AG10803 (cell line): ENCODE measurements around the gene SGCD.
A peak's percentile ranks its signal among the peaks of the same experiment; 100 is the strongest.

ENCODE experiments used
- DNase-seq: peaks from one replicate; pipeline ENCODE4 v3.0.0; 2010; ENCODE audit warnings: low read depth
- H3K4me3 ChIP-seq: 2 replicates; pipeline ENCODE4 v1.5.1; 2011; ENCODE audit warnings: mild to moderate bottlenecking, low read length, control low read depth
- TF ChIP-seq, protein P1 (sequence below): conservative IDR thresholded peaks from 2 replicates; pipeline ENCODE4 v1.5.1; 2011; ENCODE audit warnings: mild to moderate bottlenecking, low read length, control low read depth, inconsistent platforms

Gene SGCD

DNA sequence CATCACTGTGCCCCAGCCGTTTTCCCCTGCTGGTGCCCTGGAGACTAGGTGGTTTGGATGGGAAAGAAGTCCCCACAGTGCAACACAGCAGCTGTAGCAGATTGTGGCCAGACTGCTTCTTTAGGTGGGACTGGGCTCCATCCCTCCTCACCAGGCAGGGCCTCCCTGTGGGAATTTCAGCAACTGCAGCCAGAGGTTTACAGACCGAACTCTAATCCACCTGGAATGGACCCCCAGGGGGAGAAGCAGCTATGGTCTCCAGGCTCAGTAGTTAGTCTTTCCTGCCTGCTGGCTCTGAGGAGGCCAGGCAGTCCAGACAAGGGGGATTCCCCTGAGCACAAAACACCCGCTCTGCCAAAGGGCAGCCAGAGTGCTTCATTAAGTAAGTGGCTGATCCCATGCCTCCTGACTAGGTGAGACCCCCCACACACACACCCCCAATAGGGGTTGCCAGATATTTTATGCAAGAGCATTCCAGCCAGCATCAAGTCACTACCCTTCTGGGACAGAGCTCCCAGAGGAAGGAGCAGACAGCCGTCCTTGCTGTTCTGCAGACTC lies 188.9 kb downstream of the SGCD start:
- DNase-seq: no peak
- TF ChIP-seq, protein P1, sequence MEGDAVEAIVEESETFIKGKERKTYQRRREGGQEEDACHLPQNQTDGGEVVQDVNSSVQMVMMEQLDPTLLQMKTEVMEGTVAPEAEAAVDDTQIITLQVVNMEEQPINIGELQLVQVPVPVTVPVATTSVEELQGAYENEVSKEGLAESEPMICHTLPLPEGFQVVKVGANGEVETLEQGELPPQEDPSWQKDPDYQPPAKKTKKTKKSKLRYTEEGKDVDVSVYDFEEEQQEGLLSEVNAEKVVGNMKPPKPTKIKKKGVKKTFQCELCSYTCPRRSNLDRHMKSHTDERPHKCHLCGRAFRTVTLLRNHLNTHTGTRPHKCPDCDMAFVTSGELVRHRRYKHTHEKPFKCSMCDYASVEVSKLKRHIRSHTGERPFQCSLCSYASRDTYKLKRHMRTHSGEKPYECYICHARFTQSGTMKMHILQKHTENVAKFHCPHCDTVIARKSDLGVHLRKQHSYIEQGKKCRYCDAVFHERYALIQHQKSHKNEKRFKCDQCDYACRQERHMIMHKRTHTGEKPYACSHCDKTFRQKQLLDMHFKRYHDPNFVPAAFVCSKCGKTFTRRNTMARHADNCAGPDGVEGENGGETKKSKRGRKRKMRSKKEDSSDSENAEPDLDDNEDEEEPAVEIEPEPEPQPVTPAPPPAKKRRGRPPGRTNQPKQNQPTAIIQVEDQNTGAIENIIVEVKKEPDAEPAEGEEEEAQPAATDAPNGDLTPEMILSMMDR: no peak
- H3K4me3 ChIP-seq: no peak overlapping the region

DNA sequence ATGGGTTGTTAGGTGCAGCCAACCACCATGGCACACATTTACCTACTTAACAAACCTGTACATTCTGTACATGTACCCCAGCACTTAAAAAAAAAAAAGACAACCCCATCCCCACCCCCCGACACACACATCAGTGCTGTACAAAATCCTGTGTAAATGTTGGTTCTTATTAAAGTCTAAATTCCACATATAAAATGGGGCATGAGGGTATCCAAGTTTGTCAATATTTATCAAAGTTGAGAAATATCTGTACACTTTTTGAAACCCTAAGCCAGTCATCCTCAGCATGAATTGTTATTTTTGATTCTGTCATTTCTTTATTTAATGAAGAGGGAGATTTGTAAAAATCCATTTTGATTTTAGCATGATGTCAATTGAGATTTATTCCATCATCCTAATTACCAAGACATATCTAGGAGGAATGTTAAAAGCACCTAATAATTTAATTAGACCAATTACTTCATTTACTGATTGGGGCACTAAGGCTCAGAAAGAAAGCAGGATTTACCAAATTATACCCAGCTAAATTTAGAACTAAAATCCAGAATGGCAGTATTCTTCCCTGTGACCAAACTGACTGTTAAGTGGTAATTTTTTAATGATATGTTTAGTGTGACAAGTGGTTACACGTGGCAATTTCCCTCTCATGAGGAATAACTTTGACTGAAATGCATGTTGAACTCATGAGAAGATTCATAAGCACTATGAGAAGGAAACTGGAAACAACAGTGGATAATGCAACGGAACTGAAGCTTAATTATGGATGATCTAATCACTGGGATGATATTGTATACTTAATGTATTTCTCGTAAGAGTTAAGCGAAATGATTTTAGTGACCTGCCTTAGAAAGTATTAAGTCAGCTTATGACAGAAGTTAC lies 195.9 kb downstream of the SGCD start:
- TF ChIP-seq, protein P1: no peak
- no peak for DNase-seq
- H3K4me3 ChIP-seq: no peak overlapping the region

DNA sequence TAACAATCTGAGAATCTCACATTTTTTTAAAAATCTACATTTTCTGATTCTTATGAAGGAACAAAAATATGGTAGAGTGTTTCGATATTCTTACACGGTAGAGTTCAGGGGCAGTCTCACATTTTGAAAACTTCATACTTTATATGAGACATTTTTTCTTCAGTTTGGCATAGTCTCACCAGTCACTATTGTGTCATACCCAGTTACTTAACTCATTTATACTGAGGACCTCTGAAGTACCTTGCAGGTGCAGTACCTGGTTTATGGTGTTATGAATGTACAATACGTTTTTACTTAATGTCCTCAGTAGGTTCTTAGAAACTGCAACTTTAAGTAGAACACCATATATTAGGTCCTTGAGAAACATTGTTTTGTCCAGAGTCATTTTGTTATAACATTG lies 196.6 kb downstream of the SGCD start:
- DNase-seq: no peak
- no peak overlapping the region for H3K4me3 ChIP-seq
- TF ChIP-seq, protein P1: no peak

DNA sequence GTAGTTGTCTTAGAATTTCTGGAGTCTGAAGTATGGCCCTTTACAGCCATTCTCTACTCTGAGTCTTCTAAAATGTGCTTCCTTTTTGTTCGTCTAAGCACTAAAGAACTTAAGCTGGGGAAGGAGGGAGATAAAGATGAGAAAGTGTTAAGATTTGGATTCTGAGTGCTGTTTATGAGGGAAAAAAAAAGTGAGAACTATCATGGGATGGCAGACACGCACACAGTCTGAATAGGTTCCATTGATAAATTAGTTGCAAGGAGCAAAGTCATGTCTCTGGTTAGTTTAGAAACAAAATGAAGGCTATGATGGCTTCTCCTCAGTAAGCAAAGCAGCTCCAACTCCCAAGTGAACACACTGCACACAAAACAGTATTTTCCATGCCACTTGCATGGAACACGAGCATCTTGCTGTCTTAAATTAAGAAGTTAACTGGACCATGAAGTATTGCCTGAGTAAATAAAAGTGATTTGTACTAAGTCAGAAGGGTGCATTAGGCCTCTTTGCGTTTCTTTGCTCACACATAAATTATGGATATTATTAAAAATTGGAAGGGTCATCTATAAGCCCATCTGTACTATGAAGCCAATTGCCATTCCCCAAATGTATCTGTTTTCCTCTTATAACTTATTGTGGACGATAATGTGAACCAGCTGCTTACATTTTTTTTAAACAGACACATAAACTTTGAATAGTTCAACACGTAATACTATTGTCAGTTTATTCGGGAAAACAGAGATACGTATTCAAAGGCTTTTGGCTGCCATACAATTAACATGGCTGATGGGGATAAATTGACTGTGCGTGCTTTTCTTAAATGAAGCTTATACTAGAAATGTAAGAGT lies 199.3 kb downstream of the SGCD start:
- TF ChIP-seq, protein P1: no peak
- H3K4me3 ChIP-seq: no peak overlapping the region
- DNase-seq: peak; percentile 54

DNA sequence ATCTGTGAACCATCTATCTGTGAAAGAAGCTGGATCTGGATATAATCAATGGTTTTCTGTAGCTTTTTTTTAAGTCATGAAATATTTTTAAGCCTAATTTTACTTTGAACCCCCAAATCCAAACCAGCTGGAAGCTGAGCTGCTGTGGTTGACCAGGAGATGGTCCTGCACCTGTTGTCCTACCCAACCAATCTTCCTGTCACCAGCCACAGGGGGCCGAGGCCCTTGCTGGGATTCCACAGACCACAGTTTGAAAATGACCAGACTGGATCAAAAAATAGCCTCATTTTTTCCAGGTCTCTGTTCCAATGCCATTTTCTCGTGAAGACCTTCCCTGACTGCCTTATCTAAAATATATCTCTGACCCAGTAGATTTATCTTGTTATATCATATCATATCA lies 200.6 kb downstream of the SGCD start:
- no peak overlapping the region for H3K4me3 ChIP-seq
- TF ChIP-seq, protein P1: no peak
- no peak for DNase-seq

DNA sequence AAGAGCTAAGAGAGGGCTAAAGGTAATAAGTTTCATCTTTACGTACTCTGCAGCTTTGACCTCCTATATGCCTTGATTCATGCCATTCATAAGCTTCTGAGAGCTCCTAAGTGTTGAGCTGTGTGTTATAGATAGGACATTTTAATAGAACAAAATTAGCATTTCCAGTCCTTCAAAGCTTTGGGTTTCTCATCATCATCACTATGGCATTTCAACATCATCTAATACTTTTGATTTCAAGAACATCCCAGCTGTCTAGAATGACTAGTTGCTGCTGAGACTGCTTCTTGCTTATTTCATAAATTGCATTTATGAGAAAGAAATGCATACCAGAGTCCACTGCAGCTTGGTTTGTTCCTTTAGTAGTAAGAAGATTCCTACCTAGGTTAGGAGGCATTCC lies 201.7 kb downstream of the SGCD start:
- H3K4me3 ChIP-seq: no peak overlapping the region
- TF ChIP-seq, protein P1: no peak
- peak; percentile 23 for DNase-seq
